PC-9 (cell line): ENCODE measurements around the gene KIF21A.

ENCODE experiments used
- CTCF ChIP-seq: fragments of 200-600 bp; sonication (generic); conservative IDR thresholded peaks from 2 replicates; pipeline ENCODE4 v1.6.1; 2017; ENCODE audit warnings: mixed run types, antibody characterized with exemption, mild to moderate bottlenecking, moderate library complexity
- EZH2 ChIP-seq: fragments of 200-600 bp; sonication (generic); IDR thresholded peaks from 2 replicates; pipeline ENCODE4 v1.8.0; 2017; ENCODE audit warnings: antibody characterized with exemption, low read depth

- TF ChIP-seq CTCF, result no peak
- no peak for TF ChIP-seq EZH2
Measured at GRCh38 chr12:39331539-39332261, 111.2 kb downstream of the KIF21A start.
